Vagina (tissue), 2 donors: ENCODE measurements around the gene ST7.

Experiments used
- POLR2AphosphoS5 ChIP-seq, 2 donors: sonication (generic); formaldehyde crosslinking; IDR thresholded peaks; one replicate each; pipeline ENCODE4 v1.9.0; 2017; ENCODE audit warnings: antibody characterized with exemption in 2 of 2, mild to moderate bottlenecking in 2 of 2, low read depth in 1 of 2; ENCODE audit not compliant: insufficient read depth in 1 of 2
- TF ChIP-seq, protein P1 (sequence below), 3 experiments: fragments of 450-650 bp in 2 of 3; fragments of 200-600 bp in 1 of 3; sonication (generic) in 1 of 3; IDR thresholded peaks; one replicate each; pipeline ENCODE4 v1.5.1; 2017 to 2019; ENCODE audit warnings: antibody characterized with exemption in 3 of 3, mild to moderate bottlenecking in 2 of 3, moderate library complexity in 2 of 3

DNA sequence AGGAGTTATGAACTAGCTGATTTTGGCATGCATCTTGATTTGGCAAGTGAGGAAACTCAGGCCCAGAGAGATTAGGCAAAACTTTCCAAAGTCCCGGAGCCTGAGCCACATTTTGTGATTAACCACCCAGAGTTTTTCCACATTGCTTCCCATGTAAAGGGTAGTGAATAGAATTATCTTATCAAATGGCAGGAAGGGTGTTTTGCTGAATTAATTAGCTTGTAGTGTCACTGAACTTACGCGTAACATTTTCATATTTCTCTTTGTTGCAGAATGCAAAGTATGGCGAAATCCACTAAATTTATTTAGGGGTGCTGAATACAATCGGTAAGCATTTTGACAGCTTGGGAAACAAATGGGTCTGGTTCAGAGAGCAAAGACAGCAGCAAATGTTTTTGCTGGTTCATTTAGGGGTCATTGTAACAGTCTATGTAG lies 176.2 kb downstream of the ST7 start:
- TF ChIP-seq, protein P1, sequence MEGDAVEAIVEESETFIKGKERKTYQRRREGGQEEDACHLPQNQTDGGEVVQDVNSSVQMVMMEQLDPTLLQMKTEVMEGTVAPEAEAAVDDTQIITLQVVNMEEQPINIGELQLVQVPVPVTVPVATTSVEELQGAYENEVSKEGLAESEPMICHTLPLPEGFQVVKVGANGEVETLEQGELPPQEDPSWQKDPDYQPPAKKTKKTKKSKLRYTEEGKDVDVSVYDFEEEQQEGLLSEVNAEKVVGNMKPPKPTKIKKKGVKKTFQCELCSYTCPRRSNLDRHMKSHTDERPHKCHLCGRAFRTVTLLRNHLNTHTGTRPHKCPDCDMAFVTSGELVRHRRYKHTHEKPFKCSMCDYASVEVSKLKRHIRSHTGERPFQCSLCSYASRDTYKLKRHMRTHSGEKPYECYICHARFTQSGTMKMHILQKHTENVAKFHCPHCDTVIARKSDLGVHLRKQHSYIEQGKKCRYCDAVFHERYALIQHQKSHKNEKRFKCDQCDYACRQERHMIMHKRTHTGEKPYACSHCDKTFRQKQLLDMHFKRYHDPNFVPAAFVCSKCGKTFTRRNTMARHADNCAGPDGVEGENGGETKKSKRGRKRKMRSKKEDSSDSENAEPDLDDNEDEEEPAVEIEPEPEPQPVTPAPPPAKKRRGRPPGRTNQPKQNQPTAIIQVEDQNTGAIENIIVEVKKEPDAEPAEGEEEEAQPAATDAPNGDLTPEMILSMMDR (IDR thresholded peaks at IDR 0.05): no peak
- no peak for TF ChIP-seq POLR2AphosphoS5 (IDR thresholded peaks at IDR 0.05; ENCODE audit: insufficient read depth in 1 of 2, low read depth in 1 of 2)
